ENCODE measurements around the gene PSEN1.
A peak's percentile ranks its signal among the peaks of the same experiment; 100 is the strongest.

PSEN1 gene

GRCh38 chr14:73236157-73236556, 99.8 kb downstream of the PSEN1 start:
- peak; percentile 10 for DNase-seq (ENCODE audit: low spot score)
- no peak for TF ChIP-seq CTCF (IDR thresholded peaks at IDR 0.05; ENCODE audit: borderline replicate concordance, control extremely low read depth, extremely low read depth, insufficient read depth, missing control alignments)
- in situ Hi-C loops (cut with MboI; ENCODE audit: low sequenced_read_pairs, unreplicated experiment): no loop called here

DNA sequence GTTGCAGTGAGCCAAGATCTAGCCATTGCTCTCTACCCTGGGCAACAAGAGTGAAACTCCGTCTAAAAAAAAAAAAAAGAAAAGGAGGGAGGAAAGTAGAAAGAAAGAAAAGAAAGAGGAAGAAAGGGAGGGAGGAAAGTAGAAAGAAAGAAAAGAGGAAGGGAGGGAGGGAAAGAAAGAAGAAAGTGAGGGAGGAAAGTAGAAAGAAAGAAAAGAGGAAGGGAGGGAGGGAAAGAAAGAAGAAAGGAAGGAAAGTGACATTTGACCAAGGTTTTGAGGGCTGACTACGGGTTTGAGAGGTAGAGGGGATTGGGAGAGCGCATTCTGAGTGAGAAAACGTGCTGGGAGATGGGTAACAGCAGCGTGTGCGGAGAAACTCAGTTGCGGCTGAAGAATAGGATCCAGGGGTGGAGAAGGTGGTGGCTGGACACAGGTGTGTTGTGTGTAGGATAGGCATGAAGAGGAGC, 100.5 kb downstream of the PSEN1 start:
- no peak for DNase-seq (ENCODE audit: low spot score)
- no peak for TF ChIP-seq CTCF (IDR thresholded peaks at IDR 0.05; ENCODE audit: borderline replicate concordance, control extremely low read depth, extremely low read depth, insufficient read depth, missing control alignments)
- in situ Hi-C loops (cut with MboI; ENCODE audit: low sequenced_read_pairs, unreplicated experiment): no loop called here

DNA sequence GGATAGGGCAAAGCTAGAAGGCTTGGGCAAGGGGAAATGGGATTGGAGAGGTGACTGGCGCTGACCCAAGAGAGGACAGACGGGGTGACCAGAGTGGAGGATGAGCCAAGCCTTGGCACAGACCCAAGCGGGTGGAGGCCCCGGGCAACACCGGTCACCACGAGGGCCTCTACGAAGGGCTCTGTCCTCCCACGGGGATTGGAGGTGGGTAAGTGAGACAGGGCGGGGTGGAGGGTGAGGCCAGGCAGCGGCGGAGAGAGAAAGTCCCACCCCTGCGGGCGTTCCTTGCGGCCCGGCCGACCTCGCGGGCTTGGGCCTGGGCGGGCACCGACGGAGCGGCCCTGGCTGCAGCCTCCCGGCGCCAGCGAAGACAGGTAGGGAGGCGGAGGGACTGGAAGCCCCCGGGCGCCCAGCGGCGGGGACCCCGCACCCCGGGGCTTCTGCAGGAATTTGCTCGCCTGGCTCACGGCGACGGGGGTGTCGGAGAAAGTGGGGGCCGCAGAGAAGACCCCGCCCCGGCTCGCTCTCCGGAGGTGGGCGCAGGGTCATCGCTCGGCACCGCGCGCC, 101.0 kb downstream of the PSEN1 start, which contains the start of gene PAPLN:
Gene PAPLN, plus strand, starts transcription at position 288 of the 567 bp plus-strand sequence. CDS start 2,273 bp downstream, outside the sequence.
- DNase-seq (ENCODE audit: low spot score): peak; percentile 77
- no peak for TF ChIP-seq CTCF (IDR thresholded peaks at IDR 0.05; ENCODE audit: borderline replicate concordance, control extremely low read depth, extremely low read depth, insufficient read depth, missing control alignments)
- in situ Hi-C loops (cut with MboI; ENCODE audit: low sequenced_read_pairs, unreplicated experiment): no loop called here

- TF ChIP-seq CTCF (IDR thresholded peaks at IDR 0.05; ENCODE audit: borderline replicate concordance, control extremely low read depth, extremely low read depth, insufficient read depth, missing control alignments): no peak
- in situ Hi-C loops (cut with MboI; ENCODE audit: low sequenced_read_pairs, unreplicated experiment): no loop called here
- peak; percentile 62 for DNase-seq (ENCODE audit: low spot score)
Observed at GRCh38 chr14:73237786-73238423, 101.6 kb downstream of the PSEN1 start.

GRCh38 chr14:73238424-73238852, 102.1 kb downstream of the PSEN1 start:
- TF ChIP-seq CTCF (IDR thresholded peaks at IDR 0.05; ENCODE audit: borderline replicate concordance, control extremely low read depth, extremely low read depth, insufficient read depth, missing control alignments): no peak
- in situ Hi-C loops (cut with MboI; ENCODE audit: low sequenced_read_pairs, unreplicated experiment): no loop called here
- DNase-seq (ENCODE audit: low spot score): no peak

DNA sequence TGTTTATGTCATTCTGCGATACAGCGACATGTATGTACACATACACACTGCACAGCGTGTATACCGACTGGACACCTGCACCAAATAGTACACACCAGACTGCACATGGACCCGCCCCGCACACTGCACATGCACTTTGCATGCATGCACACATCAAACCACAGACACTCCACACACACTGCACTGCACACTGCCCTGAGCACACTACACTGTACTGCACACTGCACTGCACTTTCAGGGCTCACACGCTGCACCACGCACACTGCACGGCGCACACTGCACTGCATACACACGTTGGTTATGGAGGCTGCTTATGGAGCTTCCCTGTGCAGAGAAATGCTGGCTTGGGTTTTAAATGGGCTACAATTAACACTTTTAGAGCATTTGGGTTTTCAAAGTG, 102.6 kb downstream of the PSEN1 start:
- DNase-seq (ENCODE audit: low spot score): no peak
- in situ Hi-C loops (cut with MboI; ENCODE audit: low sequenced_read_pairs, unreplicated experiment): no loop called here
- TF ChIP-seq CTCF (IDR thresholded peaks at IDR 0.05; ENCODE audit: borderline replicate concordance, control extremely low read depth, extremely low read depth, insufficient read depth, missing control alignments): no peak

Data from GM13976 (cell line).